Measurements from ENCODE around the gene LITAFD.
"Not testable (repeated sequence)": the region's sequence is repeated elsewhere in the genome, so short reads cannot be mapped to it uniquely, and the experiment has no call there.

The LITAFD gene

GRCh38 chr16:8865145-8865882 lies 16.8 kb upstream of the LITAFD start:
- peaks cover 12% of the 10 kb centered on the region for H3K4me1 ChIP-seq (ENCODE audit: control insufficient read depth, insufficient read depth, low read length, poor library complexity, severe bottlenecking)
- H3K36me3 ChIP-seq (ENCODE audit: control insufficient read depth, insufficient read depth, low read length), result no peaks in the 10 kb centered on the region

DNA sequence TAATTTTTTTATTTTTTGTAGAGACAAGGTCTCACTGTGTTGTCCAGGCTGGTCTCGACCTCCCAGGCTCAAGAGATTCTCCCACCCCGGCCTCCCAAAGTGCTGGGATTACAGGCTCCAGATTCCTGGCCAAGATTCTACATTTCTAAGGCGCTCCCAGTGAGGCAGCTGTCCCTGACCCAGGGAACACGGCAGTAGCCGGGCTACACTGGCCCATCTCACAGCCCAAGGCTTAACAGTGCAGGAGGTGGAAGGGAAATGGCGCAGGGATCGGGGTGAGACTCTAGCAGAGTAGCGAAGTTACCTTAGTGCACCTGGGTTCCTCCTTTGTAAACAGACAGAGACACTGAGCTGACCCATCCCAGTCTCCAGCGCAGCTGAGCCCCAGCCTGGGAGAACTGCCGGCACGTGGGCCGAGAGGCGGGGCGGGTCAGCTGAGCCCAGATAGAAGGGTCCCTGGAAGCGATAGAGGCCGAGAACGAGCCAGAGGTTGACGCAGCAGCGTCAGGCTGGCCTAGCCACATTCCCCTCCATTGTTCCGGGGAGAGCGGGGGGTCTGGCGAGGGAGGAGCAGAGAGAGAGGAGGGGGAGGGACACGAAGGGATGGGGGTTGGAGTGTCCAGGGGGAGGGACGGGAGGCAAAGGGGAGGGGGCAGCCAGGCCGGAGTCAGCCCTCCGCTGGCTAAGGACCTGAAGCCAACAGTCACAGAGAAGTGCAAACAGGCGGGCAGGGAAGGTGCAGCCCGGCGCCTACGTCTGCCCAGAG lies 15.8 kb upstream of the LITAFD start:
- H3K36me3 ChIP-seq (ENCODE audit: control insufficient read depth, insufficient read depth, low read length), result no peaks in the 10 kb centered on the region
- DNase-seq, result no peak
- H3K4me1 ChIP-seq (ENCODE audit: control insufficient read depth, insufficient read depth, low read length, poor library complexity, severe bottlenecking), result peaks cover 14% of the 10 kb centered on the region
- peak overlapping the region; percentile 88 for H3K4me3 ChIP-seq (ENCODE audit: insufficient read depth, low read depth, low read length, poor library complexity, severe bottlenecking)
- H3K9me3 ChIP-seq (ENCODE audit: control insufficient read depth, low read length), result no peaks in the 10 kb centered on the region
- no peaks in the 10 kb centered on the region for H3K27me3 ChIP-seq (replicated peaks; ENCODE audit: control insufficient read depth, insufficient read depth, low read length, poor library complexity, severe bottlenecking)
- H3K27ac ChIP-seq (ENCODE audit: insufficient read depth, low read length, poor library complexity, severe bottlenecking), result peak overlapping the region; percentile 55

More at GRCh38 chr16:8865145-8865882, 16.8 kb upstream of the LITAFD start:
- H3K27me3 ChIP-seq (replicated peaks; ENCODE audit: control insufficient read depth, insufficient read depth, low read length, poor library complexity, severe bottlenecking), result no peaks in the 10 kb centered on the region
- DNase-seq, result no peak
- H3K9me3 ChIP-seq (ENCODE audit: control insufficient read depth, low read length), result no peaks in the 10 kb centered on the region
- H3K4me3 ChIP-seq (ENCODE audit: insufficient read depth, low read depth, low read length, poor library complexity, severe bottlenecking), result no peak overlapping the region
- H3K27ac ChIP-seq (ENCODE audit: insufficient read depth, low read length, poor library complexity, severe bottlenecking), result no peak overlapping the region

- Histone ChIP-seq H3K36me3 (ENCODE audit: control insufficient read depth, insufficient read depth, low read length) (no peaks in the 10 kb centered on the region), H3K27ac (ENCODE audit: insufficient read depth, low read length, poor library complexity, severe bottlenecking) (peak overlapping the region; percentile 55), H3K4me3 (ENCODE audit: insufficient read depth, low read depth, low read length, poor library complexity, severe bottlenecking) (peak overlapping the region; percentile 88), H3K27me3 (replicated peaks; ENCODE audit: control insufficient read depth, insufficient read depth, low read length, poor library complexity, severe bottlenecking) (no peaks in the 10 kb centered on the region), H3K4me1 (ENCODE audit: control insufficient read depth, insufficient read depth, low read length, poor library complexity, severe bottlenecking) (peaks cover 14% of the 10 kb centered on the region), H3K9me3 (ENCODE audit: control insufficient read depth, low read length) (no peaks in the 10 kb centered on the region)
- no peak for DNase-seq
These were observed 15.3 kb upstream of the LITAFD start for GRCh38 chr16:8866884-8867215.

GRCh38 chr16:8867216-8867931 lies 14.8 kb upstream of the LITAFD start:
- Histone ChIP-seq H3K27me3 (replicated peaks; ENCODE audit: control insufficient read depth, insufficient read depth, low read length, poor library complexity, severe bottlenecking) (no peaks in the 10 kb centered on the region), H3K4me1 (ENCODE audit: control insufficient read depth, insufficient read depth, low read length, poor library complexity, severe bottlenecking) (peaks cover 14% of the 10 kb centered on the region), H3K36me3 (ENCODE audit: control insufficient read depth, insufficient read depth, low read length) (no peaks in the 10 kb centered on the region), H3K9me3 (ENCODE audit: control insufficient read depth, low read length) (no peaks in the 10 kb centered on the region), H3K27ac (ENCODE audit: insufficient read depth, low read length, poor library complexity, severe bottlenecking) (peak overlapping the region; percentile 55), H3K4me3 (ENCODE audit: insufficient read depth, low read depth, low read length, poor library complexity, severe bottlenecking) (peak overlapping the region; percentile 88)
- no peak for DNase-seq

DNA sequence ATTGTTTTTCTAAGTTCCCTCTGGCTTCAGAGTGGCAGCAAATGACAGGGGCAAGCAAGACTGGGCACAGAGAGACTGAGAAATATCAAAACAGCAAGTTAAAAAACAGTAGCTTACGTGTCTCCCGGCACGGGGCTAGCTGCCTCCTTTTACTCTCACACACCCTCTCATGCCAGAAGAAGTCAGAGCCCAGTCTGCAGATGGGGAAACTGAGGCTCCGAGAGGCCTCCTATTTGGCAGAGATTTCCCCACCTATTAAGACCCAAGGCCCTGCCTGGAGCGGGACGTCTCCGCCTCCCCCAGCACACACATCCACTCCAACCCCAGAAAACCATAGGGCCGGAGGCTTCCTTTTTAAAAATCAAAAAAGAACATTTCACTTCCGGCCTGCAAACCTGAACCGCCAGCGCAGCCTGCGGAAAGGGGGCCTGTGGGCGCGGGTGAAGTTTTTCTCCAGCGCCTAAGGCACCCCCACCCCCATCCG lies 14.2 kb upstream of the LITAFD start:
- Histone ChIP-seq H3K27me3 (replicated peaks; ENCODE audit: control insufficient read depth, insufficient read depth, low read length, poor library complexity, severe bottlenecking) (no peaks in the 10 kb centered on the region), H3K4me3 (ENCODE audit: insufficient read depth, low read depth, low read length, poor library complexity, severe bottlenecking) (peak overlapping the region; percentile 88), H3K27ac (ENCODE audit: insufficient read depth, low read length, poor library complexity, severe bottlenecking) (peak overlapping the region; percentile 55), H3K9me3 (ENCODE audit: control insufficient read depth, low read length) (no peaks in the 10 kb centered on the region), H3K36me3 (ENCODE audit: control insufficient read depth, insufficient read depth, low read length) (no peaks in the 10 kb centered on the region), H3K4me1 (ENCODE audit: control insufficient read depth, insufficient read depth, low read length, poor library complexity, severe bottlenecking) (peaks cover 14% of the 10 kb centered on the region)
- DNase-seq, result no peak

DNA sequence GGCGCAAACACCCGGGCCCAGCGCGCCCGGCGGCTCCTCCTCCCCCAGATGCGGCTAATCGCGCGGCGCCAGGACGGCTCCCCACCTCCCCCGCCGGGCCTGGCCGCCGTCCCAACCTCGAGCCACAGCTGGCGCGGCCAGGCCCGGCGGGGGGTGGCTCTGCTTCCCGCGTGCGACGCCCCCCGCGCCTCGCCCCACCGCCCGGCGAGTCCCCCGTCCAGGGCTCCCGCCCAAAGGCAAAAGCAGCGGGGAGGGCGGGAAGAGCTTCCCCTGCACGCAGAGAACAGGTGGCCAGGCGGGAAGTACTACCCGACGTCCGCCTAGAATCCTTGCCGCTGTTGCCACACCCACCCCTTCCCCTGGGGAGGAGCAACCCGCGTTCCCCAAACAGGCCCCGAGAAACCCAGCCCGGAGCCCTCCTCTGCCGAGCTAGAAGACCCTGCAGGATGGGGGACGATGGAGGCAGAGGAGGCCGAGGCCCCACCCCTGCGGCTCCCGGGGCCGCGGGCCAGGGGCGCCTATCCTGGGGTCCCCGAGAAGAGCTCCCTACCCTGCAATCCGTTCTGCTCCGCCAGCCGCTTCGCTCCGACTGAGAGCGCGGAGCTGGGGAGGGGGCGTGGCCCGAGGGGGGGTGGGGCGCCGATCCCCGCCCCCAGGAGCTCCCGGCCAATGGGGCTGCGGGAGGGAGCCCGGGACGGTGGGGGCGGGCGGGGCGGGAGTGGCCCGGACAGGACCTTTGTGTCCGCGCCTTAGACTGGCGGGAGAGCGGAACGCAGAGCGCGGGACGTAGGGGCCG lies 13.5 kb upstream of the LITAFD start, which contains the start of gene CARHSP1:
CARHSP1 (minus strand) TSS at position 591 of the 796 bp plus-strand sequence. CDS start 9,678 bp downstream, outside the sequence.
- Histone ChIP-seq H3K36me3 (ENCODE audit: control insufficient read depth, insufficient read depth, low read length) (no peaks in the 10 kb centered on the region), H3K4me1 (ENCODE audit: control insufficient read depth, insufficient read depth, low read length, poor library complexity, severe bottlenecking) (peaks cover 14% of the 10 kb centered on the region), H3K4me3 (ENCODE audit: insufficient read depth, low read depth, low read length, poor library complexity, severe bottlenecking) (peak within 1 kb of the TSS; percentile 88), H3K9me3 (ENCODE audit: control insufficient read depth, low read length) (no peaks in the 10 kb centered on the region), H3K27me3 (replicated peaks; ENCODE audit: control insufficient read depth, insufficient read depth, low read length, poor library complexity, severe bottlenecking) (no peaks in the 10 kb centered on the region), H3K27ac (ENCODE audit: insufficient read depth, low read length, poor library complexity, severe bottlenecking) (peak within 1 kb of the TSS; percentile 55)
- DNase-seq, result peak; percentile 60 to 77 (median 75)

DNA sequence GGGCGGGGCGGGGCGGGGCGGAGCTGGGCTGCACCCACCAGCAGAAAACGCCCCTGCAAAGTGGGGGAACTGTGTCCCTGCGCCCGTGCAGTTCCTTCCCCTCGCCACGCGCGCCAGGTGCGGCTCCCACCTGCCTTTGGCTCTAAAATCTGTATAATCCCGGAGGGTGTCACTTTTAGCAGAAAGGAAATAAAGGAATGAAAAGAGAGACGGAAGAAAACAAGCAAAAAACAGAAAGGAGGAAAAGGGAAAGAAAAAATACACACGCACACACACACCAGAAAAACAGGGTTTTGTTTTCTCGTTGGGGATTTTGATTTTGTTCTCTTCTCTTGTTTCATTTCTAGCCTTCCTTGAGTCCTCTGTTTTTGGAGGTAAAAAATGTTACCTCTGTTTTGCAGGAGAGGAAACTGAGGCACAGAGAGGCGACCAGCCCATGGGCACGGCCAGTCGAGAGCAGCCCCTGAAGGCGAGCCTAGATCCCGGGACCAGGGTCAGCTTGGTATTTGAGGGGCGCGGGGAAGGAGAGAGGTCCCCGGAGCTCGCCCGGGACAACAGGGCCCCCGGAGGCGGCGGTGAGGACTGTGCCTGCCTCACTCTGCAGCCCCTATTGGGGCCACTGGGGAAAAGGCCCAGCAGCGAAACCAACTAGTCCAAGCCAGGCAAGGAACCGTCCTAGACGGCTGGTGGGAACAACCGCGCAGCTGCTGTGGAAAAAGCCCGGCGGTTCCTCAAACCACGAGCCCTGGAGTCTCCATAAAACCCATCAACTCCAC lies 12.8 kb upstream of the LITAFD start:
- Histone ChIP-seq H3K9me3 (ENCODE audit: control insufficient read depth, low read length) (no peaks in the 10 kb centered on the region), H3K4me3 (ENCODE audit: insufficient read depth, low read depth, low read length, poor library complexity, severe bottlenecking) (no peak overlapping the region), H3K27me3 (replicated peaks; ENCODE audit: control insufficient read depth, insufficient read depth, low read length, poor library complexity, severe bottlenecking) (no peaks in the 10 kb centered on the region), H3K36me3 (ENCODE audit: control insufficient read depth, insufficient read depth, low read length) (no peaks in the 10 kb centered on the region), H3K4me1 (ENCODE audit: control insufficient read depth, insufficient read depth, low read length, poor library complexity, severe bottlenecking) (peaks cover 14% of the 10 kb centered on the region), H3K27ac (ENCODE audit: insufficient read depth, low read length, poor library complexity, severe bottlenecking) (no peak overlapping the region)
- DNase-seq, result no peak

DNA sequence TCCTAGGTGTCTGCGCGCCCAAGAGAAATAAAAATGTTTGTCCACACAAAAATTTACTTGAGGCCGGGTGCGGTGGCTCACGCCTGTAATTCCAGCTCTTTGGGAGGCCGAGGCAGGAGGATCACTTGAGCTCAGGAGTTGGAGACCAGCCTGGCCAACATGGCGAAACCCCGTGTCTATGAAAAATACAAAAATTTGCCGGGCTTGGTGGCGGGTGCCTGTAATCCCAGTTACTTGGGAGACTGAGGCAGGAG lies 12.2 kb upstream of the LITAFD start:
- not testable (repeated sequence) for H3K4me3 ChIP-seq (ENCODE audit: insufficient read depth, low read depth, low read length, poor library complexity, severe bottlenecking); H3K27ac ChIP-seq (ENCODE audit: insufficient read depth, low read length, poor library complexity, severe bottlenecking); DNase-seq; H3K9me3 ChIP-seq (ENCODE audit: control insufficient read depth, low read length); H3K36me3 ChIP-seq (ENCODE audit: control insufficient read depth, insufficient read depth, low read length); H3K27me3 ChIP-seq (replicated peaks; ENCODE audit: control insufficient read depth, insufficient read depth, low read length, poor library complexity, severe bottlenecking)
- peaks cover 14% of the 10 kb centered on the region for H3K4me1 ChIP-seq (ENCODE audit: control insufficient read depth, insufficient read depth, low read length, poor library complexity, severe bottlenecking)

- no peak for DNase-seq
- Histone ChIP-seq H3K4me1 (ENCODE audit: control insufficient read depth, insufficient read depth, low read length, poor library complexity, severe bottlenecking) (peaks cover 11% of the 10 kb centered on the region), H3K9me3 (ENCODE audit: control insufficient read depth, low read length) (no peaks in the 10 kb centered on the region), H3K4me3 (ENCODE audit: insufficient read depth, low read depth, low read length, poor library complexity, severe bottlenecking) (no peak overlapping the region), H3K27me3 (replicated peaks; ENCODE audit: control insufficient read depth, insufficient read depth, low read length, poor library complexity, severe bottlenecking) (no peaks in the 10 kb centered on the region), H3K27ac (ENCODE audit: insufficient read depth, low read length, poor library complexity, severe bottlenecking) (no peak overlapping the region), H3K36me3 (ENCODE audit: control insufficient read depth, insufficient read depth, low read length) (no peaks in the 10 kb centered on the region)
These were observed 10.1 kb upstream of the LITAFD start for GRCh38 chr16:8872071-8872470.

All from effector memory CD4-positive, alpha-beta T cell (primary cell).